ENCODE measurements around the gene C10orf143.

The C10orf143 gene

DNA sequence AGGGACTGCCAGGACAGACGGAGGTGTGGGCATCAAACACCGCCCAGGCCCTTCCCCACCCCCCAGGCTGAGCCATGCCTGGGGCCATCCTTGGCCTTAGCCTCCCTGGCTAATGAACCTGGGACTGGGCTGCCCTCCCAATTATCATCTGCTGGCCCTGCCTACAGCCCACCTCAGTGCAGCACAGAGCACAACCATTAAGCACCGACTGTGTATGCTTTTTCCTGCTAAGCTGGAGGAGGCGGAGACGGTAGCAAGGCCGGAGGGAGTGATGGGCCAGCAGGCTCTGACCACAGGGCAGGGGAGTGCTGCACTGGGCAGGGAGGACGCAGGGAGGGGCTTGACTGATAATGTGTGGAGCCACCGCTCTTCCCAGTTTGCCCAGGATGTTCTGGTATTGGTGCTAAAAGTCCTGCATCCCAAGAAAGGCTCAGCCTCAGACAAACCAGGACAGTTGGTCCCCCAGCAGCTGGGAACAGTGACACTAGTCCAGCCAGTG, 72.0 kb downstream of the C10orf143 start:
- H3K4me3 ChIP-seq (ENCODE audit: control insufficient read depth, low read depth, low read length) = no peak overlapping the region
- no peak for DNase-seq (ENCODE audit: low read depth)
- TF ChIP-seq, protein P1, sequence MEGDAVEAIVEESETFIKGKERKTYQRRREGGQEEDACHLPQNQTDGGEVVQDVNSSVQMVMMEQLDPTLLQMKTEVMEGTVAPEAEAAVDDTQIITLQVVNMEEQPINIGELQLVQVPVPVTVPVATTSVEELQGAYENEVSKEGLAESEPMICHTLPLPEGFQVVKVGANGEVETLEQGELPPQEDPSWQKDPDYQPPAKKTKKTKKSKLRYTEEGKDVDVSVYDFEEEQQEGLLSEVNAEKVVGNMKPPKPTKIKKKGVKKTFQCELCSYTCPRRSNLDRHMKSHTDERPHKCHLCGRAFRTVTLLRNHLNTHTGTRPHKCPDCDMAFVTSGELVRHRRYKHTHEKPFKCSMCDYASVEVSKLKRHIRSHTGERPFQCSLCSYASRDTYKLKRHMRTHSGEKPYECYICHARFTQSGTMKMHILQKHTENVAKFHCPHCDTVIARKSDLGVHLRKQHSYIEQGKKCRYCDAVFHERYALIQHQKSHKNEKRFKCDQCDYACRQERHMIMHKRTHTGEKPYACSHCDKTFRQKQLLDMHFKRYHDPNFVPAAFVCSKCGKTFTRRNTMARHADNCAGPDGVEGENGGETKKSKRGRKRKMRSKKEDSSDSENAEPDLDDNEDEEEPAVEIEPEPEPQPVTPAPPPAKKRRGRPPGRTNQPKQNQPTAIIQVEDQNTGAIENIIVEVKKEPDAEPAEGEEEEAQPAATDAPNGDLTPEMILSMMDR (conservative IDR thresholded peaks at IDR 0.05; ENCODE audit: control insufficient read depth, insufficient read depth, low read depth, low read length) = no peak

DNA sequence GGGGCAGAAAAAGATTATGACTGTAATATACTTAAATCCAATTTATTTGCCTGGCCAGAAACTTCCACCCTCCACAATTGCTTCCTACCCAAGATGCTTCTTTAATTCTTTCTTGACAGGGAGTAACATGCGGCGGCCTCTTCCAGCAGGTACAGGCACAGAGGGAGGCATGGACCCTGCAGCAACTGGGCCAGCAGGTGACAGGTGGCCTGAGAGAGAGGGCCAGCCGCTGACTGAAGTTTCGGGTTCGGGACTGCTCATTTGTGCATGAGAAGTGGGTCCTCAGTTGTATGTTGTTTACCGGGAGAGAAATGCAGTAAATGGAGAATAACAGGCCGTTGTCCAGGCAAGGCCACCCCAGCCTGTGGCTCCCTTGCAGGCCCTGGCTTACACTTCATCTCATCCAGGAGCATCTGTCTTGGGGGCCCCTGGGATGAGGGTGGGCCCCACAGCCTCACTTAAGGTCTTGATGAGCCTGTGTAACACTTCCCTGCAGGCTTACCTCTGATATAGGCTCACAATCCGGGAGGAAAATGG, 72.5 kb downstream of the C10orf143 start:
- DNase-seq (ENCODE audit: low read depth) = no peak
- no peak overlapping the region for H3K4me3 ChIP-seq (ENCODE audit: control insufficient read depth, low read depth, low read length)
- TF ChIP-seq, protein P1 (conservative IDR thresholded peaks at IDR 0.05; ENCODE audit: control insufficient read depth, insufficient read depth, low read depth, low read length) = no peak

DNA sequence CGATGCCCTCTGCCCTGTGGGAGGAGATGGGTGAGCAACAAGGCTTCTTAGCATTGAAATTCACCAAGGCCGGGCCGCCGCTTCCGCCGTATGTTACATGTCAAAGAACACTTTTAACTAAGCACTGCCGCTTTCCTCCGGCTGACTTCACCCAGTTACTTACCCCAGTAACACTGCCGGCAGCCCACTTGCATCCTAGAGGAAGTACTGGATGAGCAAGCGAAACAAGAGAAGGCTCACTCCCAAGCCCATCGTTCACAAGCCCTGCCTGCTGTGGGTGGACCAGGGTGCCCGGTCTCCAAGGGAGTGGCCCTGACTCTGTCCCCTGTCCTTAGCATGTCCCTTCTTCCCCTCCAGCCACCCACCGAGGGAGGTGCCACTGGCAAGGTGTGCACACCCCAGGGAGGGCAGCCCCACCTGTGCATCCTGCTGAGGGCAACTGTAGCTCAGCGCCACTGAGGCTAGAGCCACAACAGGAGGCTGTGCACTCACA, 73.4 kb downstream of the C10orf143 start:
- no peak overlapping the region for H3K4me3 ChIP-seq (ENCODE audit: control insufficient read depth, low read depth, low read length)
- no peak for DNase-seq (ENCODE audit: low read depth)
- TF ChIP-seq, protein P1 (conservative IDR thresholded peaks at IDR 0.05; ENCODE audit: control insufficient read depth, insufficient read depth, low read depth, low read length) = no peak

DNA sequence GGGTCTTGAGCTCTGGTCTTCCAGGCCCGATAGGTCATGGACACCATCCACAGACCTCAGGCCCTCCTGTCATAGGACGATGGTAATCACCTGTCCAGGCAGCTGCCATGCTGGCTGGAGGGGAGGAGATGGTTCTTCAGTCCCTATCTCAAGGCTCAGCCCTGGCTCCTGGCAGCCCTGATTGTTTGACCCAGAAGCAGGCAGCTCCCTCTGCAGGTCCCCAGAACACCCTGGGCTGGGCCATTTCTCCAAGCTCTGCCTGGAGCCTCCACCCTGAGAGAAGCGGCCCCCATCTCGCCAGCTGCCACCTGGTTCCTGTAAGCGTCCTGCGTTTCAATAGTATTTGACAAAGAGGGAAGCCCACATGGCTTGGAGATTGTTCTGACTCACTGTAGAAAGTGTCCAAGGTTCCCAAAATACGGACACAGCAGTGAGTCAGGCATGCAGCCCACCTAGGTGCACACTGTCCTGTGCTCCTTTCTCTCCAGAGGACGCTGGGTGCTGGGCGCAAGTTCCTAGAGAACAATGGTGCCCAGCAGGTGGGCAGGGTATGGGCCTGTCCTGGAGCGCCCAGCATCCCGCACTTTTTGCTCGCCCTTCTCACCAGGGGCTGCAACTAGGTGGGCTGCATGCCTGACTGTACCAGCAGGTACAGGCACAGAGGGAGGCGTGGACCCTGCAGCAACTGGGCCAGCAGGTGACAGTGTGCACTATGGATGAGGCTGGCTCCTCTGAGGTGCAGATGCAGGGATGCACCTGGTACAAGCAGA, 74.1 kb downstream of the C10orf143 start:
- TF ChIP-seq, protein P1 (conservative IDR thresholded peaks at IDR 0.05; ENCODE audit: control insufficient read depth, insufficient read depth, low read depth, low read length) = no peak
- H3K4me3 ChIP-seq (ENCODE audit: control insufficient read depth, low read depth, low read length) = no peak overlapping the region
- no peak for DNase-seq (ENCODE audit: low read depth)

DNA sequence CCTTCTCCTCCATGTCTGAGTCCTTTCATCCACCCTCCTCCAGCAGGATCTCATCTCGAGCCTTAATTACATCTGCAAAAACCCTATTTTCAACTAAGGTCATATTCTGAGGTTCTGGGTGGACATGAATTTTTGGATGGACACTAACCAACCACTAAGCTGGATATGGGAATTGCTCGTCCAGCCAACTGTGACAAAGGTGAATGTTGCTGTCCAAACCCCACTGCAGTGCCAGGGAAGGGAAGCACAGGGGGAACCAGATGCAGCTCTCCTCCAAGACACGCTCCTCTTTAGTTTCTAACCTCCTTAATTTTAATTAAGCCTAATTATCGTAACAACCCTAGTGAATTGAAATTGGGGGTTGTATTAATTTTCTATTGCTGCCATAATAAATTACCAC, 81.4 kb downstream of the C10orf143 start:
- TF ChIP-seq, protein P1 (conservative IDR thresholded peaks at IDR 0.05; ENCODE audit: control insufficient read depth, insufficient read depth, low read depth, low read length) = no peak
- no peak for DNase-seq (ENCODE audit: low read depth)
- no peak overlapping the region for H3K4me3 ChIP-seq (ENCODE audit: control insufficient read depth, low read depth, low read length)

DNA sequence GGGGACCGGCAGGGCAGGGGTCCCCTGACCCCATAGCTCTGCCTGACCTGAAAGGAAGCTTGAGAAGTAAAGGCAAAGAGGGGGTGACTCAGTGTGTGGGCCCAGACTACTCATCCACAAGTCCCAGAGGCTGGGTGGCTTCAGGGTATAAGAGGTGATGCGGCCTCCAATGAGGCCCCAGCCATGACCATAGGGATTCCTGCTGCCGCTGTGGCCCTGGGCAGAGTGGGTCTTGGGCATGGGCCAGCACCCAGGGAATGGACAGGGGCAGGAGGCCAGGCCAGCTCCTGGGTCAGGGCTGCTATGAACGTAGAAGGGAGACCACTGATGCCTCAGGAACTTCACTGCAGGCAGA, 82.2 kb downstream of the C10orf143 start:
- TF ChIP-seq, protein P1 (conservative IDR thresholded peaks at IDR 0.05; ENCODE audit: control insufficient read depth, insufficient read depth, low read depth, low read length) = no peak
- DNase-seq (ENCODE audit: low read depth) = no peak
- H3K4me3 ChIP-seq (ENCODE audit: control insufficient read depth, low read depth, low read length) = no peak overlapping the region
